WERI-Rb-1 (cell line): ENCODE results near the gene SLC48A1.

Experiments used
- DNase-seq: peaks from one replicate; pipeline ENCODE4 v3.0.0-alpha.2; 2020
- H3K27ac ChIP-seq: fragments of 250-450 bp; sonication (Bioruptor Pico); 2 replicates; pipeline ENCODE4 v1.5.1; 2020; ENCODE audit warnings: mild to moderate bottlenecking, moderate library complexity
- H3K27me3 ChIP-seq: fragments of 250-450 bp; sonication (Bioruptor Pico); 2 replicates; pipeline ENCODE4 v1.5.1; 2021; ENCODE audit warnings: mild to moderate bottlenecking, low read depth, moderate library complexity; ENCODE audit not compliant: insufficient read depth, severe bottlenecking
- H3K36me3 ChIP-seq: fragments of 250-450 bp; sonication (Bioruptor Pico); 2 replicates; pipeline ENCODE4 v1.5.1; 2020; ENCODE audit warnings: mild to moderate bottlenecking, moderate library complexity
- H3K4me3 ChIP-seq: 2 replicates; pipeline ENCODE4 v1.5.1; 2011; ENCODE audit warnings: low read depth, mild to moderate bottlenecking, control low read depth, low read length
- H3K9me3 ChIP-seq: fragments of 250-450 bp; sonication (Bioruptor Pico); 2 replicates; pipeline ENCODE4 v1.5.1; 2021; ENCODE audit warnings: mild to moderate bottlenecking, moderate library complexity; ENCODE audit not compliant: severe bottlenecking
- TF ChIP-seq, protein P1 (sequence below): IDR thresholded peaks from 2 replicates; pipeline ENCODE4 v1.5.1; 2011; ENCODE audit warnings: low read depth, mild to moderate bottlenecking, control low read depth, inconsistent platforms, low read length

The SLC48A1 gene

DNA sequence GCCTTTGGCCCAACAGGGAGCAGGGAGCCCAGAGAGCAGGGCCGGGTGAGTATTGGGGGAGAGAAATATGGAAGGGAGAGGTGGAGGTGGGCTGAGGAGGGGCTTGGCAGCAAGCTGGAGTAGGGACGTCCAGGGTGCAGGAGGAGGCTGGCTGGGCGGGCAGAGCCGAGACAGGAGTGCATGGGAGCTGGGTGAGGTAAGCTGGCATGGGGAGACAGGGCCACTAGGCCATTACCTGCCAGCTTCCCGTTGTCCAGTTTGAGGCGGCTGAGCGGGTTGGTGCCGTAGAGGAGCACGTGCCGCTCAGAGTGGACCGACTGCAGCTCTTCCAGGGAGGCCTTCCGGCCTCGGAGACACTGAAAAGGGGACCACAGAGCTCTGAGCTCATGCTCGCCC is 18.3 kb downstream of the SLC48A1 start:
- Histone ChIP-seq H3K27ac (no peak overlapping the region), H3K9me3 (no peaks in the 10 kb centered on the region), H3K27me3 (no peaks in the 10 kb centered on the region), H3K4me3 (no peak overlapping the region), H3K36me3 (peaks cover 25% of the 10 kb centered on the region)
- TF ChIP-seq, protein P1, sequence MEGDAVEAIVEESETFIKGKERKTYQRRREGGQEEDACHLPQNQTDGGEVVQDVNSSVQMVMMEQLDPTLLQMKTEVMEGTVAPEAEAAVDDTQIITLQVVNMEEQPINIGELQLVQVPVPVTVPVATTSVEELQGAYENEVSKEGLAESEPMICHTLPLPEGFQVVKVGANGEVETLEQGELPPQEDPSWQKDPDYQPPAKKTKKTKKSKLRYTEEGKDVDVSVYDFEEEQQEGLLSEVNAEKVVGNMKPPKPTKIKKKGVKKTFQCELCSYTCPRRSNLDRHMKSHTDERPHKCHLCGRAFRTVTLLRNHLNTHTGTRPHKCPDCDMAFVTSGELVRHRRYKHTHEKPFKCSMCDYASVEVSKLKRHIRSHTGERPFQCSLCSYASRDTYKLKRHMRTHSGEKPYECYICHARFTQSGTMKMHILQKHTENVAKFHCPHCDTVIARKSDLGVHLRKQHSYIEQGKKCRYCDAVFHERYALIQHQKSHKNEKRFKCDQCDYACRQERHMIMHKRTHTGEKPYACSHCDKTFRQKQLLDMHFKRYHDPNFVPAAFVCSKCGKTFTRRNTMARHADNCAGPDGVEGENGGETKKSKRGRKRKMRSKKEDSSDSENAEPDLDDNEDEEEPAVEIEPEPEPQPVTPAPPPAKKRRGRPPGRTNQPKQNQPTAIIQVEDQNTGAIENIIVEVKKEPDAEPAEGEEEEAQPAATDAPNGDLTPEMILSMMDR, result no peak
- no peak for DNase-seq

DNA sequence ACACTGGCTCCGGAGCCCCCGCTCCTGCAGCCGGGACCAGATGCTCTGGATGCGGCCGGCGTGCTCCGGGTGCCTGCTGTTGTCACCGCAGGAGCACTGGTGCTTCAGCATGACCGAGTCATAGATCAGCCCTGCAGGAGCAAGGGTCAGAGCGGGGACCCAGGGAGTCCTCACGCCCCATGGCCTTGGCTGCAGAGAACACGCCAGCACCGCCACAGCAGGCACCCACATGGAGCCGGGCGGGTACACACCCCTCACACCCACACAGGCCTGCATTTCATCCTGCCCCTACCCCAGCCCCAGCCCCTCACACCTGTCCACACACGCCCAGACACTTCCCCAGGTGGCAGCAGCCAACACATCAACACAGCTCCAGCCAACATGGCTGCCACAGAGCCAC is 18.8 kb downstream of the SLC48A1 start:
- Histone ChIP-seq H3K27ac (no peak overlapping the region), H3K36me3 (peaks cover 25% of the 10 kb centered on the region), H3K27me3 (no peaks in the 10 kb centered on the region), H3K9me3 (no peaks in the 10 kb centered on the region), H3K4me3 (no peak overlapping the region)
- TF ChIP-seq, protein P1, result no peak
- no peak for DNase-seq

DNA sequence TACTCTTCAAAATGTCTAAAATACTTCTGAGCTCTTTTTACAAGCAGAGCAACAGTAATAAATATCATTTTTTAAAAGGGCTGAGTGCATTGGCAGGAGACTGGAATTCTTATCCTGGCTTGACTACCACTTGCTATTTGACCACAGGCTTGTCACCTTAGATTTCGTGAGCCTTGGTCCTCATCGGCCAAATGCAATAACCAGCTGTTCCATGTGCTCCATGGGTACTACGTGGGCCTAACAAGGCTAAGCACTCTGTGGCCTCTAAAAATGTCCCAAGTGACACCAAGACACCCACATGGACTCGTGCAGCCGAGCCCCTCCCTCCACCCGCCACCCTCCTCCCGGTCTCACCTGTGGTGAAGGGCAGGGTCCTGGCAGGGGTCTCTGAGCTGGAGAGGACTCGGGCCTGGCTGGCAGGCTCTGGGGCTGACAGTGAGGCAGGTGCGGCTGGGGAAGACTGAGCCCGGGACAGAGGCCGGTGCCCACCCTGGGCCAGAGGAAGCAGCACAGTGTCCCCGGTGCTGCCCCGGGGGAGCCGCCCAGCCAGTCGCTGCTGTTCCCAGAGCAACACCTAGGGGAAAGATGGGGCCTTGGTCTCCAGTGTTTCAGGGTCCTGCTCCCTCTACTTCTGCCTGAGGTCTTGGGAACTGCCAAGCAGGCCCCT is 20.1 kb downstream of the SLC48A1 start:
- Histone ChIP-seq H3K27me3 (no peaks in the 10 kb centered on the region), H3K36me3 (peaks cover 17% of the 10 kb centered on the region), H3K4me3 (no peak overlapping the region), H3K9me3 (no peaks in the 10 kb centered on the region), H3K27ac (no peak overlapping the region)
- TF ChIP-seq, protein P1, result no peak
- DNase-seq, result no peak

DNA sequence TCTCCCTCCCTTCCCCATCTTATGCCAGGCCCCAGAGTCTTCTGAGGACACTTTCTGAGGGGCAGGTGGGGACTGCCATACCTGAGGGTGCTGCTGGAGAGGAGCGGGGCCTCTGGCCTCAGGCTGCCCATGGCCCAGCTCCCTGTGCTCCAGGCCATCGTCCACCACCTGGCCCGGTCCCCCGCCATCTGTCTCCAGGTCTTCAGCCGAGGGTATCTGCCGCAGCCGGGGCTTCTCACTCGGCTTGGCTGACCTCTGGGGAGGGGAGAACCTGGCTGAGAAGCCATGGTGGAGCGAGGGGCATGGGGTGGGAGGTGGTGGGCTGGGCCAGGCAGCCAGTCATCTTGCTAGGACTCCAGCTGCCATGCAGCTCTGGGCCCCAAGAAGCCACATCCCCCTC is 21.6 kb downstream of the SLC48A1 start:
- no peak for DNase-seq
- Histone ChIP-seq H3K27me3 (no peaks in the 10 kb centered on the region), H3K4me3 (no peak overlapping the region), H3K9me3 (no peaks in the 10 kb centered on the region), H3K27ac (no peak overlapping the region), H3K36me3 (peaks cover 11% of the 10 kb centered on the region)
- TF ChIP-seq, protein P1, result no peak

DNA sequence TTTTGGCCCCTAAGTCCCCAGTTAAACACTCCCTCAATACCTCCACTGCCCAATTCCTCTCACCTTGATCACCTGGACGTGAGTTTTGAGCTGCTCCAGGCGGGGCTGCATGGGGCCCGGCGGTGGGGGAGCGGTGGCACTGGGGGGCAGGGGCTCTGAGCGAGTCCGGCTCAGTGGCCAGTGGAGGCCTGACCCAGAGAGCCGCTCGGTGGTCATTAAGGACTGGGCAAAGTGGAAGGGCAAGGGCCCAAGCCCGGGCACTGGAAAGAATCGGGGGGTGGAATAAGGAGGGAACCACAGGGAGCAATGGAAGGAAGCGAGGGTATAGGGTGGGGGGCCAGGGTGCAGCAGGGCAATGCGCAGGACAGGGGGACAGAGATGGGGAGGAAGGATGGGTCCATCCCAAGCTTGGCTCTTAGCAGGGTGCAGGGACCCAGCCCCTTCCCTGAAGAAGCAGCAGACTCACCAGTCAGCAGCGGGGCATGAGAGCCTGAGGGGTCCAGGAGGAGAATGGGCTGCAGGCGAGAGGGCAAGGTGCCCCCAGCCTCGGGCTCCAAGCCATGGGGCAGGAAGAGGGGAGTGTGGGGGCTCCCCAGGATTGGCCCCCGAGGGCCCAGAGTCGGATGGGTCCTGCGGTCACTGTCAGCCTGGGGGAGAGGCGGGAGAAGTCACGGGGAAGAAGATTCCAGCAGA is 22.2 kb downstream of the SLC48A1 start:
- TF ChIP-seq, protein P1, result no peak
- Histone ChIP-seq H3K36me3 (peaks cover 11% of the 10 kb centered on the region), H3K9me3 (no peaks in the 10 kb centered on the region), H3K4me3 (no peak overlapping the region), H3K27me3 (no peaks in the 10 kb centered on the region), H3K27ac (no peak overlapping the region)
- no peak for DNase-seq
